T-helper 2 cell treated with Interferon-gamma antibody and Interleukin-4, amounts not matched to agents 5 μg/mL and 100 μg/mL, for 36 hours (primary cell): ENCODE results near the gene ENTPD8.

Experiments
- DNase-seq: peaks from one replicate; pipeline ENCODE4 v3.0.0; 2021; ENCODE audit warnings: low spot score
- H3K27ac Mint-ChIP-seq: one replicate; pipeline ENCODE4 v1.8.0; 2021; ENCODE audit warnings: mild to moderate bottlenecking, mixed read lengths
- H3K27me3 Mint-ChIP-seq: one replicate; pipeline ENCODE4 v1.8.0; 2021; ENCODE audit warnings: low read depth, mixed read lengths
- H3K36me3 Mint-ChIP-seq: one replicate; pipeline ENCODE4 v1.8.0; 2021; ENCODE audit warnings: low read depth, mixed read lengths
- H3K4me1 Mint-ChIP-seq: one replicate; pipeline ENCODE4 v1.8.0; 2021; ENCODE audit warnings: low read depth, mixed read lengths
- H3K4me3 Mint-ChIP-seq: one replicate; pipeline ENCODE4 v1.8.0; 2022; ENCODE audit warnings: mild to moderate bottlenecking, moderate library complexity, mixed read lengths
- H3K9me3 Mint-ChIP-seq: one replicate; pipeline ENCODE4 v1.8.0; 2021; ENCODE audit warnings: mixed read lengths

ENTPD8 gene

DNA sequence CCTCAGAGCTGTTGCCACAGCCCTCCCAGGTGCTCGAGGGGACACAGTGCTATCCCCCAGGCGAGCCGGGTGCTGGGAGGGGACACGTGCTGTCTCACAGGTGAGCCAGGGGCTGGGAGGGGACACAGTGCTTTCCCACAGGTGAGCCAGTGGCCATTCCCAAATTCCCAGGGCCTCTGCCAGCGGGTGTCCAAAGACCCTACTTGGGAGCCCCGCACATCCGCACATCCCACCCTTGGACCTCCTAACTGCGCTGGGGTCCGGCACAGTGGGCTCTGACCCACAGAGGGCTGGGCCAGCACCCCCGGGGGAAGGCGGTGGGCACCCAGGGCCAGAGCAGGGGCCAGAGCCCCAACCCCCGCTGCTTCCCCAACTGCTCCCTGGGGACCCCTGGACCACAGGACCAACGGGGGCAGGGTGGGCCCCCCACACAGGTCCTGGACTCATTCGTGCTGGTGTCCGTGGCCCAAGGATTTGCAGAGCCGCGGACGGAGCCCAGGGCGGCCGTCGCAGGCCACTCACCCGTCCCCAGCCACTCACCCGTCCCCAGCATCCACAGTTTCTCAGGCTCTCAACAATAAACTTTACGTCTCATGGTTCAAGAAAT is 36.1 kb downstream of the ENTPD8 start:
- Mint-ChIP-seq H3K27me3 (peaks cover 3% of the 10 kb centered on the region), H3K4me1 (no peaks in the 10 kb centered on the region), H3K4me3 (no peak overlapping the region), H3K27ac (no peak overlapping the region), H3K36me3 (no peaks in the 10 kb centered on the region), H3K9me3 (no peaks in the 10 kb centered on the region)
- DNase-seq = no peak

DNA sequence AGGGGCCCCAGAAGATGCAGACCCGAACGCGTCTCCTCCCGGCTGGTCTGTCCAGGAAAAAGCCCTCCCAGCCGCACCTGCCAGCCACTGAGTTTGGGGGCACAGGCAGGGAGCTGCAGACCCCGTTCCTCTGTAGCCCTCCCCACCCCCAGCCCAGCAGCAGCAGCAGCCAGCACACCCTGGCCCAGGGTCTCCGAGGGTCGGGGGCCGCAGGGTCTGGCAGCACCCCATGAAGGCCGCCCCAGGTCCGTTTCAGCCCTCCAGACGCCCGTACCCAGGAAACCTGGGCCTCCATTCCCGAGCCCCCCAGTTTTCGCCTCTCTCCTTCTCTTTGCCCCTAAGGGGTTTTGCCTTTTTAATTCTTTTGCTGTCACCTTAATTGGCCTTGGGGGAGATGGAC is 37.9 kb downstream of the ENTPD8 start:
- Mint-ChIP-seq H3K27me3 (peaks cover 3% of the 10 kb centered on the region), H3K27ac (no peak overlapping the region), H3K36me3 (no peaks in the 10 kb centered on the region), H3K4me1 (no peaks in the 10 kb centered on the region), H3K9me3 (no peaks in the 10 kb centered on the region), H3K4me3 (no peak overlapping the region)
- DNase-seq = no peak

DNA sequence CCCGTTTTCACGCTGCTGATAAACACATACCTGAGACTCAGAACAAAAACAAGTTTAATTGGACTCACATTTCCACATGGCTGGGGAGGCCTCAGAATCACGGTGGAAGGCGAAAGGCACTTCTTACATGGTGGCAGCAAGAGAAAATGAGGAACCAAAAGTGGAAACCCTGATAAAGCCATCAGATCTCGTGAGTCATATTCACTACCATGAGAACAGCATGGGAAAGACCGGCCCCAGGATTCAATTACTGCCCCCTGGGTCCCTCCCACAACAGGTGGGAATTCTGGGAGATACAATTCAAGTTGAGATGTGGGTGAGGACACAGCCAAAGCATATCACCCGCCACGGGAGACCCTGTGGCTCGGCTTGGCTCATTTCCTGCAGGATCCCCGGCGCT is 38.4 kb downstream of the ENTPD8 start:
- peaks cover 3% of the 10 kb centered on the region for H3K27me3 Mint-ChIP-seq
- DNase-seq = no peak
- no peaks in the 10 kb centered on the region for H3K36me3 Mint-ChIP-seq
- H3K4me3 Mint-ChIP-seq = no peak overlapping the region
- no peaks in the 10 kb centered on the region for H3K4me1 Mint-ChIP-seq
- H3K27ac Mint-ChIP-seq = no peak overlapping the region
- H3K9me3 Mint-ChIP-seq = no peaks in the 10 kb centered on the region

DNA sequence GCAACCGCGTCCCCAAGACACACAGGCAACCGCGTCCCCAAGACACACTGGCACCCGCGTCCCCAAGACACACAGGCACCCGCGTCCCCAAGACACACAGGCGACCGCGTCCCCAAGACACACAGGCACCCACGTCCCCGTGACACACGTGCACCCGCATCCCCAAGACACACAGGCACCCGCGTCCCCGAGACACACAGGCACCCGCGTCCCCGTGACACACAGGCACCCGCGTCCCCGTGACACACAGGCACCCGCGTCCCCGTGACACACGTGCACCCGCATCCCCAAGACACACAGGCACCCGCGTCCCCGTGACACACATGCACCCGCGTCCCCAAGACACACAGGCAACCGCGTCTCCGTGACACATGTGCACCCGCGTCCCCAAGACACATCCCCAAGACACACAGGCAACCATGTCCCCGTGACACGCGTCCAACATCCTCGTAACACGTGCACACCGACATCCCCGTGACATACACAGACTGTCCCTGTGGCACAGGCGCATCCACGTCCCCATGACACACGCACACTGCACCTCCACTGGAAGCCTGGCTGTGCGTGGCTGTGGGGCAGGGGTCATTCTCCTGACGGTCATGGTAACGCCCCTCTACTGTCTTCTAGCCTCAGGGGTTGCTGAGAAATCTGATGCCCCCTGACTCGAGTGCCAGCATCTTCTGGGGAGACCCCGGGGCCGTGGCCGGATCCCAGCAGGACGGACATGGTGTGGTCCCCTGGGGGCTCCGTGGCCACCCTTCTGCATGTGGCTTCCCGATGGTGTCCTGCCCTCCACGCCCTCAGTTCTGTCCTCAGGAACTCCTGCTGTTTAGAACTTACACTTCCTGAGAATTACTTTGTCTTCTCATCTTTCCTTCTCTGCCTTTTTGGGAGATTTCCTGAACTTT is 42.3 kb downstream of the ENTPD8 start:
- Mint-ChIP-seq H3K27ac (no peak overlapping the region), H3K36me3 (peaks cover 2% of the 10 kb centered on the region), H3K4me1 (no peaks in the 10 kb centered on the region), H3K27me3 (no peaks in the 10 kb centered on the region), H3K9me3 (no peaks in the 10 kb centered on the region), H3K4me3 (no peak overlapping the region)
- DNase-seq = no peak

DNA sequence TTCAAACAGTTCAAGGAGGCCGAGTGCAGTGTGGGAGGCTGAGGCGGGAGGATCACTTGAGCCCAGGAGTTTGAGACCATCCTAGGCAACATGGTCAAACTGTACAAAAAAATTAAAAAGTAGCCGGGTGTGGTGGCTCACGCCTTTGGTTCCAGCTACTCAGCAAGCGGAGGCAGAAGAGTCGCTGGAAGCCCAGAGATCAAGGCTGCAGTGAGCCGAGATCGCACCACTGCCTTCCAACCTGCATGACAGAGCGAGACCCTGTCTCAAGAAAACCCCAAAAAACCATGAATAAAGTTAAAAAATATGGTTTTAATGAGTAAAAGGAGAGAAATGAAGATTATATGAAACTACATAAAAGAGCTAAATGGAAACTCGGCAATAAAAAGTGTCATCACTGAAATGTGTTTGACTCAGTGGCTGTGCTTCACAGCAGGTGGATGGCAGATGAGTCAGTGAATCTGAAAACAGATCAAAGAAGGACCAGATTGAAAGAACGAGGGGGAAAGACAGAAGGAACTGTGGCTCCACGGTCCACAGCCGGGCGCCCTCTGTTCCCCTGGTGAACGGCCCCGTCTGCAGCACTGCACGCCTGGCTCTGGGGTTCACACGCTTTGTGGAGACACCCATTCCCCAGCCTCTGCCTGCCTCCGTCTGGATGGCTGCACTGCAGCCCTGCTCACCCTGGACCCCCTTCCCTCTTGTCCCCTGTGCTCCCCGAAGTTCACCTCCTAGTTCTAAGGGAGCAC is 43.3 kb downstream of the ENTPD8 start:
- H3K27ac Mint-ChIP-seq = no peak overlapping the region
- peak; percentile 7 for DNase-seq
- no peaks in the 10 kb centered on the region for H3K27me3 Mint-ChIP-seq
- no peaks in the 10 kb centered on the region for H3K4me1 Mint-ChIP-seq
- no peaks in the 10 kb centered on the region for H3K9me3 Mint-ChIP-seq
- H3K4me3 Mint-ChIP-seq = no peak overlapping the region
- H3K36me3 Mint-ChIP-seq = peaks cover 2% of the 10 kb centered on the region

DNA sequence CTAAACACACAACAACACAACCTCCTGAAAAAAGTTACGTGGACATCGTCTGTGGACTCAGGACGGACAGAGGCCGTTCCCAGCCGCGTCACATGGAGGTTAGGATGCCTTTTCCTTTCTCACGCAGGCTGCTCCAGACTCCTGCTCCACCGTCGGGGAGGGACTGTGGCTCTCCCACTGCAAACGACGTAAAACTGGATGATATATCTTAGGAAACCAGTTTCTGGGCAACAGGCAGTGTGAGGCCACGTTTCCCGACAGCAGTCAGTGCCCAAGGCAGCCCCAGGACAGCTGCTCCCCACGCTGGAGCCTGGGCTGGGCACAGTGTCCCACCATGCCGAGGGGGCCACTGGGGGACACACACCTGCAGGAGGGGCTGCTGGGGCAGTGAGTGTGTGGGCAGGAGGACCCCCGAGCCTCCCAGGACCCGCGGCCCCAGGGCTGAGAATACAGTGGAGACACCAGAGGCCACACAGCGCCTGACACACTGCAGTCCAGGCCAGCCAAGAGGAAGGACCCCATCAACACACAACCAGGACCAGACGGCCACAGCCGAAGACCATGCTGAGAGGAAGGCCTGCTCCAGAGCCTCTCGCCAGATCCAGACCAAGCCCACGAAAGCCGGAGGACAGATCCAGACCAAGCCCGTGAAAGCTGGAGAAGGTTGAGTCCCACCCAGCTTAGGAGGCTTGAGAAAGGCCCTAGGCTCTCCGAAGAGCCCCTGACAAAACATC is 44.4 kb downstream of the ENTPD8 start:
- Mint-ChIP-seq H3K27ac (no peak overlapping the region), H3K4me3 (no peak overlapping the region)
- no peak for DNase-seq

DNA sequence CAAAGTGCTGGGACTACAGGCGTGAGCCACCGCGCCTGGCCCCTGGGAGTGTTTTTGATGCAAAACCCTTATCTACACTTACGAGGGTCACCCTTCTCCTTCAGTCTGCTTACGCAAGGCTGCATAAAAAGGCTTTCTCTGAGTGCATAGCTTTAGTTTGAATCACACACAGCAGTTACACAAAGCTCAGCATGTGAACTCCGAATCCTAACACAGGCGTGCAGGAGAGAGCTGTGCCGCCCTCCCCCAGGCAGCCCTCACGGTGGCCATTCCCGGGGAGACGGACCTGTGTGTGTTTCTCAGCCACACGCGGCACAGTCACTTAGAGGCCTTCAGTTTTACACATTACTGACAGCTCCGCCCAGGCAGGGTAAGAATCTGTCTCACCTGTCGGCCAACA is 44.9 kb downstream of the ENTPD8 start:
- H3K27me3 Mint-ChIP-seq = no peaks in the 10 kb centered on the region
- no peaks in the 10 kb centered on the region for H3K9me3 Mint-ChIP-seq
- H3K4me3 Mint-ChIP-seq = no peak overlapping the region
- no peaks in the 10 kb centered on the region for H3K4me1 Mint-ChIP-seq
- H3K36me3 Mint-ChIP-seq = peaks cover 2% of the 10 kb centered on the region
- no peak overlapping the region for H3K27ac Mint-ChIP-seq
- no peak for DNase-seq

More for the DNA sequence above, 44.4 kb downstream of the ENTPD8 start:
- Mint-ChIP-seq H3K9me3 (no peaks in the 10 kb centered on the region), H3K27me3 (no peaks in the 10 kb centered on the region), H3K4me1 (no peaks in the 10 kb centered on the region), H3K36me3 (peaks cover 2% of the 10 kb centered on the region)

DNA sequence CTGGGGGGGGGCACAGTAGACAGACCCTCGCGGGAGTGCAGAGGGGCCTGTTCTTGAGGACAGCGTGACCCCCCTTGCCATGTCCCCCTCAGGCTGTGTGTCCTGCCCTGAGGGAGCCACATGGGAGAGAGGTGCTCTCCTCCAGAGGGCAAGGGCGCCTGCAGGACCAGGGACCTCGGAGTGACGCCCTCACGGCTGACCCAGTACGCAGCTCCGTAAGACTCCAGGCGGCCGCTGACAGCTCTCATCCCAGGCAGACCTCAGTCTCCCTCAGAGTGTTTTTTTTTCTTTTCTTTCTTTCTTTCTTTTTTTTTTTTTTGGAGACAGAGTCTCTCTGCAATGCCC is 45.5 kb downstream of the ENTPD8 start:
- Mint-ChIP-seq H3K36me3 (peaks cover 2% of the 10 kb centered on the region), H3K27me3 (no peaks in the 10 kb centered on the region), H3K9me3 (no peaks in the 10 kb centered on the region), H3K4me3 (no peak overlapping the region), H3K4me1 (no peaks in the 10 kb centered on the region), H3K27ac (no peak overlapping the region)
- no peak for DNase-seq

DNA sequence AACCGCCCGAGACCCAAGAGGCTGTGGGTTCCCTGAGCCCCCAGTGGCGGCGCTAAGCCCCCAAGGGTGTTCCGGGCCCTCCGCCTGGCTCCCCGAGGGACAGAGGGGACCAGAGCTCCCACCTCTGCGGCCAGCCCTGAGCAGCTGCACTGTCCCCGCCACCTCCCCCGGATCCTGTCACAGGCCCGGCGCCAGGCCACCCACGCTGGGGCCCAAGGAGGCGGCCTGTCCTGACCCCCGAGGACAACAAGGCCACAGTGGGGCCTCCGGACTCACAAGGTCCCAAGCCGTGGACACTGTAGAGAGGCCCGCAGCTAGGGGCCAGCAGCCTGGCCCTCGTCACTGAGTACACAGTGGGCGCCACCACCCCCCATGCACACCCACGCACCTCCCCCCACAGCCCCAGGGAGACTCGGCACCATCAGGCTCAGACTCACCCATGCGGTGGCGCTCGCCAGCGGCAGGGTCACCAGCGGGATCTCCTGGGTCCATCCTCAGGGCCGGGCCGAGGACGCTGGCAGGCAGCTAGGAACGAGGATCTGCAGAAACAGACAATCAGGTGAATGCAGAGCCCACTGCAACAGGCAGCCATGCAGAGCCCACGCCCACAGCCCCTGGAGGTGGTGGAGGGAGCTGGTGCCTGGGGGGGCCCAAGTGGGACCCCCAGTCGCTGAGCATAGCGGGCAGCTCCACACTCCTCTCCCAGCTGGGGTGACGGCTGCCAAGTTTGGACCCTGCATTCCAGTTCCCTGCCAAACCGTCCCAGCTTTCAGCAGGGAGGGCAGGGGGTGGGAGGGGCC is 46.1 kb downstream of the ENTPD8 start:
- peaks cover 2% of the 10 kb centered on the region for H3K36me3 Mint-ChIP-seq
- no peak overlapping the region for H3K27ac Mint-ChIP-seq
- no peaks in the 10 kb centered on the region for H3K4me1 Mint-ChIP-seq
- H3K27me3 Mint-ChIP-seq = no peaks in the 10 kb centered on the region
- no peak overlapping the region for H3K4me3 Mint-ChIP-seq
- no peaks in the 10 kb centered on the region for H3K9me3 Mint-ChIP-seq
- no peak for DNase-seq

DNA sequence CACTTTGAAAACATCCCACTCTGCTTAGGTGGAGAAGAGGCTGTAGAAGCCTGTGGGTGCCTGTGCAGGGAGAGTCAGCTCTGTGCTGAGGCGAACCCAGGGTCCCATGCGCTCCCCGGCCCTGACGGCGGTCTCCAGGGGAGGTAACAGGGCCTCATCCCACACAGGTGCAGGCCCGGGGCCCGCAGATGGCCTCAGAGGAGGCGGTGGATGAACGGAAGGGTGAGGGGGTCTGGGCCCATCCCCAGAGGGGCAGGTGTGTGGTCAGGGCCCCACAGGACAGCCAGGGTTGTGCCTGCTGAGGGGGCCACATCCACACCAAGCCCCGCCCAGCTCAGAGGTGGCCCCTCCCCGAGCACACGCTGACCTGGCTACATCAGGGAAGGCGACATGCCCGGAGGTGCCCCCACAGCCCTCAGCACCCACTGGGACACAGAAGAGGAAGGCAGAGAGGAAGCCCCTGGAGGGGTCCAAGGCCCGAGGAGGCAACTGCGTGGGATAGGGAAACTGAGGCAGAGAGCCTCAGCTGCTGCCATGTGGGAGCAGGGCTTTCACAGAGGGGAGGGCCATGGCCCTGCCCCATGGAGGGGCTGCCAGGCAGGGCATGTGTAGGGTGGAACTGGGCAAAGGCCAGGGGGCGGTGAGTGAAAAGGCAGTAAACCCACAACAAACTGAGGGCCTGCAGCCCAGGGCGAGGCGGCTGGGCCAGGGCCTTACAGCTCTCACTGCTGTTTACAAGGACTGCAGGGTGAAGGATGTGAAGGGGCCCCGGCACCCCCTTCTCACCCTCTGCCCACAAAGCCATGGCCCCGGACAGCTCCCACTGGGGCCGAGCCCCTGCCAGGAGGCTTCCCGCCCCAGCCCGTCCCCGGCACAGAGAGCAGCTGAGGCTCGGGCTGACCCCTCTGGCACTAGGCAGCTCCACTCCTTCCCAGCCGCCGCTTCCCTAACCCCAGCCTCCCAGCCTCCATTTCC is 47.7 kb downstream of the ENTPD8 start:
- H3K9me3 Mint-ChIP-seq = no peaks in the 10 kb centered on the region
- no peak overlapping the region for H3K27ac Mint-ChIP-seq
- DNase-seq = no peak
- H3K36me3 Mint-ChIP-seq = peaks cover 2% of the 10 kb centered on the region
- no peak overlapping the region for H3K4me3 Mint-ChIP-seq
- no peaks in the 10 kb centered on the region for H3K27me3 Mint-ChIP-seq
- H3K4me1 Mint-ChIP-seq = no peaks in the 10 kb centered on the region

DNA sequence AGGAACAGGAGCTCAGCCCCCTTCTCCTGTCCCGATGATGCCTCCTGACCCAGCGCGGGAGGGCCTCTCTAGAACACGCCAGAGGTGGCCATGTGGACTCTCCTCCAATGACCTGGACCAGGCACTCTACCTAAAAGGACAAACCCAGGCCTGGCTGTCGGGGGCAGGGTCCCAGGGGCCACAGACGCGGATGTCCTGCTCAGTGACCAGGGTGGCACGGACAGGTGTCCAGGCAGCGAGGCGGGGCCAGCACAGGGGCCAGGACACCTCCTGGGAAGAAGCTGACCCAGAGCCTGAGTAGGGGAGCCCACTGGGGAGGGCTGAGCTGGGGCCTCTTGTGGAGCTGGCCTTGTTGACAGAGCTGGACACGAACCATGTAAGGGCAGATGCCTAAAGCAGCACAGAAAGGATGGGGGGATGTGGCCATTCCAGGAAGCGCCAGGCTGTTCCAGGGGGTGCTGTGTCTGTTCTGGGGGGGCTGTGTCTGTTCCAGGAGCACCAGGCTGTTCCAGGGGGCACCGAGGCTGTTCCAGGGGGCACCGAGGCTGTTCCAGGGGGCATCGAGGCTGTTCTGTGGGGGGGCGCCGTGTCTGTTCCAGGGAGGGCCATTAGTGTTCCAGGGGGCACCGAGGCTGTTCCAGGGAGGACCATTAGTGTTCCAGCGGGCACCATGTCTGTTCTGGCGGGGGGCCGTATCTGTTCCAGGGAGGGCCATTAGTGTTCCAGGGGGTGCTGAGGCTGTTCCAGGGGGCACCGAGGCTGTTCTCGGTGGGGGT is 48.7 kb downstream of the ENTPD8 start:
- no peaks in the 10 kb centered on the region for H3K4me1 Mint-ChIP-seq
- H3K27ac Mint-ChIP-seq = no peak overlapping the region
- no peak overlapping the region for H3K4me3 Mint-ChIP-seq
- no peak for DNase-seq
- no peaks in the 10 kb centered on the region for H3K27me3 Mint-ChIP-seq
- H3K9me3 Mint-ChIP-seq = no peaks in the 10 kb centered on the region
- H3K36me3 Mint-ChIP-seq = peaks cover 2% of the 10 kb centered on the region

DNA sequence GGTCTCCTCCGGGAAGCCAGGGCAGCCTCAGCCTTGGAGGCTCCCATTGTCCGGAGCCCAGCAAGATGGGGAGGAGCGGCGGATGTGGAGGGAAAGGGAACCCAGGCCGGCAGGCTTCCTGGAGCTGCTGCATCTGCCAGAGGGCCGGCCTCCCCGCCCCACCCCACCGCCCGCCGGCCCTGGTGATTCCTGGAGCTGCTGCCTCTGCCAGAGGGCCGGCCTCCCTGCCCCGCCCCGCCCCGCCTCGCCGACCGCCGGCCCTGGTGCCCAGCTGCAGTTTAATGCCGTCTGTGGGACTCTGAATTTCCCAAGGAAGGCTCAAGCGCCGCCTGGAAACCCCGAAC is 49.8 kb downstream of the ENTPD8 start:
- Mint-ChIP-seq H3K36me3 (no peaks in the 10 kb centered on the region), H3K4me1 (no peaks in the 10 kb centered on the region), H3K9me3 (no peaks in the 10 kb centered on the region), H3K27ac (no peak overlapping the region), H3K4me3 (no peak overlapping the region), H3K27me3 (no peaks in the 10 kb centered on the region)
- no peak for DNase-seq
